Kidney capillary endothelial cell (primary cell): ENCODE results near the gene ARHGEF1.
"Not testable (repeated sequence)": the region's sequence is repeated elsewhere in the genome, so short reads cannot be mapped to it uniquely, and the experiment has no call there.

Source experiments
- DNase-seq: peaks from one replicate; pipeline ENCODE4 v3.0.0-alpha.2; 2018; ENCODE audit warnings: low spot score

The ARHGEF1 gene

DNA sequence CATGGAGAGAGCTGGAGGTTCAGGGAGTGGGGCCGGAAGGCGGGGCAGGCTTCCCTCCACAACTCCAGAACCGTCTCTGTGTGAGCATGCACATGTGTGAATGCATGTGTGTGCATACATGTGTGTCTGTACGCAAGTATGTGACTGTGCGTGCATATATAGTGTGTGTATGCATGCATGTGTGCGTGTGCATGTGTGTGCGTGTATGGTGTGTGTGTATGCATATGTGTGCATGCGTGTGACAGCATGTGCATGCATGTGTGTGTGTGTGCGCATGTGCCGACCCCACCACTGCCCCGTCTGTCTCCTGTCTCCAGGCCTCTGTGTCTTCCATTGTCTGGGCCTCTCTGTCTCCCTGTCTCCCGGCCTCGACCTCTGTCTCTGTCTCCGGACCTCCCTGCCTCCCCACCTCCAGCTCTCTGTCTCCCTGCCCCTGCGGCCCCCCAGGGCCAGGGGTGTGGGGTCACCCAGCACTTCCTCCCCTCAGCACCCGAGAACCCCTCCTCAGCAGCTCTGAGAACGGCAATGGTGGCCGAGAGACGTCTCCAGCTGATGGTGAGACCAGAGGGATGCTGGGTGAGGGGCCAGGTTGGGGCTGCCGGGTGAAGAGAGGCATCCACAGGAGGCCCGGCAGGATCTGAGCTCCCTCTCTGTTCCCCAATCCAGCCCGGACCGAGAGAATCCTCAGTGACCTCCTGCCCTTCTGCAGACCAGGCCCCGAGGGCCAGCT is 22.5 kb downstream of the ARHGEF1 start:
- DNase-seq = no peak

GRCh38 chr19:41906271-41906670 is 23.3 kb downstream of the ARHGEF1 start:
- DNase-seq = no peak

DNA sequence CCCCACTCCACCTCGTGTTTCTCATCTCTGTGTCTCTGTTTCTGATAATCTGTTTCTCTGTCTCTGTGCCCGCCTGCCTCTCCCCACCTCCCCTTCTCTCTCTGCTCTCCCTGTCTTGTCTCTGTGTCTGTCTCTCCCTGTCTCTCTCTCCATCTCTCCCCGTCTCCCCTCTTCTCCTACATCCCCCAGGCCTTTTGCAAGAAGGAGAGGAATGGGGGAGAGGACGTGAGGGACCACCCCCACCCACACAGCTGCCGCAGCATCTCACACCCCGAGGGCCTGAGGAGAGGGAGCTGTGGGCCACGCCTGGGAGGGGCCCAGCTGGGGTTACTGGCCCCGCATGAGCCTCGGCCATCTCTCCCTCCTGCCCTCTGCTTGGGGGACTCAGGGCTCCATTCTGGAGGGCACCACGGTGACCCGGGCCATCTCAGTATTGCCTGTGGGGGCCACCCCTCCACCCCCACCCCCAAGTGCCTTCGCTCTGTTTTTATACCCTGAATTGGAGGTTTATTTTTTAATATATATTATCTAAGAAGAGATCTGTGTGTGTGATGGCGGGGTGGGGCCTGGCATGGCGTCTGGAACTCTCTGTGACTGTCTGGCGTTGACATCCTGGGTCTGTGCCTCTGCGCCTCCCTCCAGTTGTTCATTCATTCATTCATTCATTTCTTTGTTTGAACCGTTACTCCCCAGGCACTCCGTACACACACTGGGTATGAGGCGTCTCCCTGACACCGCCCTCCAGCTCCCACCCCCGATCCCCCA is 24.1 kb downstream of the ARHGEF1 start:
- no peak for DNase-seq

DNA sequence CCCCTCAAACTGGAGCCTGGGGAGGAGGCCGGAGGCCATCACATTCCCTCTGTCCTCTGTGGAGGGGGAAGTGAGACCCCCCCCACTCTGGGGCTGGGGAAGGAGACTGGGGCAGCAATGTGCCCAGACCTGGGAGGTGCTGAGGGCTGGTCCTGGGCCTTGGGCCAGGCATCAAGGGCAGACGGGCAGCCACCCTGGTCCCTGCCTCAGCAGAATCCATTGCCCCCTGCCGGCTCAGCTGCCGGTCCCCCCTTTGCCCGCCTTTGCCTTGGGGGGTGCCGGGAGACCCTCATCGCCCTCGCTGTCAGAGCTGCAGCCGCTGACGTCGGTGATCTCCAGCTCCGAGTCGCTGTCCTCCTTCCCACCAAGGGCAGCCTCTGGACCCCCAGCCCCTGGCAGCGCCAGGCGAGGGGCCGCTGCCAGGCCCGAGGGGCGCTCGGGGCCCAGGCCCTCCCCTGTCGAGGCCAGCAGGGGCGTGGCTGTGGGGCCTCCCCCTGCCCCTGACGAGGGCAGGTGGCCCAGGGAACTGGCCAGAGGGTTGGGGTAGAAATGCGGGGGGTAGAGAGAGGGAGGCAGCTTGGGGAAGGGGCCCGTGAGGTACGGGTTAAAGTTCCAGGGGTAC is 25.1 kb downstream of the ARHGEF1 start:
- DNase-seq = no peak

GRCh38 chr19:41908724-41909464 is 25.9 kb downstream of the ARHGEF1 start:
- DNase-seq = no peak

- no peak for DNase-seq
Measured at GRCh38 chr19:41909706-41910105, 26.7 kb downstream of the ARHGEF1 start.

DNA sequence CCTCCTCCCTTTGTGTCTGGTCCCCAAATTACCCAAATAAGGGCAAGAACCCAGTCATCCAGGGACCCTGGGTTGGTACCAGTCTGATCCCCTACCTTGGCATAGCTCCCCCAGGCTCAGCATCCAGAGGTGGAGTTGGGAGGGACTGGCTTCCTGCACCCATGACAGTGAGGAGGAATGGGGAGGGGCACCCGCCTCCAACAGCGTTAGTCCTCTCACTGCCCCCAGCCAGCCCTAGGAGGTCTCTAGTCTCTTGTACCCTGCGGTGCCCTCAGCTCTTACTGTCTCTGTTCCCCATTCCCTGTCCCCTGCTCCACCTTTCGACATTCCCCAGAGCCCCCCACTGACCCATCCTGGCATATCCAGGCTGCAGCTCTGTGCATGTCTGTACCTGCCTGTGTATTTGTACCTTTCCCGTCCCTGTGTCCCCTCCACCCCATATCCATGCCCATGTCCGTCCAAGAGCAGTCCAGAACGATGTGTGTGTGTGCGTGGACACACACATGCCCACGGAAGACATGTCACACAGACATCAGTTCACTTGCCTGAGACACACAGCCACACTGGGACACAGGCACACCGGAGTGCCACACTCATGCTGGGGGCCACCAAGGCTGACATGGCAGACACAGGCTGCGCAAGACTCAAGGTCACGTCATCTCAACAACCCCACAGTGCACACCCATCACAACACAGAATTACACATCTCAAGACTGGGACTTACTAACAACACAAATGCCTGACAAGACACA is 27.4 kb downstream of the ARHGEF1 start:
- DNase-seq = no peak

DNA sequence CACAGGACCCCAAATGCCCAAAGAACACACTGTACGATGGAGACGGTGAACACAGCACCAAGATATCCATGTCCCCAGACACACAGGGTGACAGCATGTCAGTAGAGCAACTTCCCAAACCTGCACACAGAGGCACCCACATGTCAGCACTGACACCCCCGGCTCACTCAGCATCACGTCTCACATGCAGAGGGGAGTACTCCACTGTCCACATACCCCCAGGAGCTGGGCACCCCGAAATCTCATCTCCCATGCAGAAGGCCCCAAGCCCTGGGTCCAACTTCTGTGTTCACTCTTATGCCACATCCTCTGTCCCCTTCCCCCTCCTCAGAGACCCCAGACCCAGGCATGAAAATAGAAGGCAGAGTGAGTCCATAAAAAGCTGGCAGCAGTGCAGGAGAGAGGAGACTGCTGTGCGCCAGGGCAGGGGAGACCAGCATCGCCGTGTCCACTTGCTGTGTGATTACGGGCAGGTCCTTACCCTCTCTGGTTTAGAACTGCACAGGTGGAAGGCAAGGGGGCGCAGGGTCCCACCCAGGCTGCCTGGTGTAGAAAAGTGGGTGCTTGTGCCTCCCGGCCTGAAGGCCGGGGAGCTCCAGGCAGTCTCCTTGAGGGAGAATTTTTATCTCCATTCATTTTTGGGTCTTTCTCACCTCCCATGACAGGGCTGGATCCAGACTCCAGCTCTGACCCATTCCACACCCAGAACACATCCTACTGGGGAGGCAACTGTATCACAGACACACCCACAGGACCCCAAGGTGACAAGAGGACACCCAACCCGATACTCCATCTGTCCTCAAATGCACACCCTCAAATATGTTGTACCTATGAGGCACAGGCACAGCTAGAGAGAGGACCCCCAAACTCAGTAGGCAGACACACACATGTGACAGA is 28.3 kb downstream of the ARHGEF1 start:
- DNase-seq = no peak

DNA sequence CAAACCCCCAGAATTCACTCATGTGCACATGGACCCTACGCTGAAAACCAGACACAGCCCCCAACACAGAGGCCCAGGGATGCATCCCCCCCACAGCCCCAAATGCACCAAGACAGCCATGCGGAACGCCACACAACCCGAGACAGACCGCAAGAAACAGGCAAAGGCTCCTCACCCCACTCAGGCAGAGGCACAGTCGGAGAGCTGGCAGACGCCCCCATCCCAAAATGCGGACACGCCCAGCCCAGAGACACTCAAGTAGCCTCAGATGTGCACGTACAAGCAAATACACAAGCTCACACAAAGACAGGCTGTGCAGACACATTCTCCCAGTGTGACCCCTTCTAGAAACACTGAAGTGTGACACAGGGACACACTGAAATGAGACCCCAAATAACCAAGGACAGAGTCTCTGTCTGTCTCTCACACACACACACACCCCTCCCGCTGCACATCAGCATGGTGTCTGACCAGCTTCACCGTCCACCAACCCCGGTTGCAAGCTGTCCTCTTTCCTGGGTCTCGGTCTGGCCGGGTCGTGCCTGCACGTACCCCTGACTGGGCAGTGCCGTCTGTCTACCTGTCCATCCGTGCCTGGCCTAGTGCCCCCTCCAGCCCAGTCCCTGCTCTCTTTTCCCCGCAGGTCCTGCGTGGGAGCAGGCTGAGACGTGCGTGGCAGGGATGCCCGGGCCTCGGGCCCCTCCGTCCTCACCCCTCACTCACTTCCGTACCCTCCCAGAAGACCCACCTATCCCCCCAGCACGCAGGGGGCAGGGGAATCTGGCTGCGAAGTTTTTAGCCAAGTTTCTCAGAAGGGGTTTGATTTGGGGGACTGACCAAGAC is 29.1 kb downstream of the ARHGEF1 start:
- DNase-seq = no peak

DNA sequence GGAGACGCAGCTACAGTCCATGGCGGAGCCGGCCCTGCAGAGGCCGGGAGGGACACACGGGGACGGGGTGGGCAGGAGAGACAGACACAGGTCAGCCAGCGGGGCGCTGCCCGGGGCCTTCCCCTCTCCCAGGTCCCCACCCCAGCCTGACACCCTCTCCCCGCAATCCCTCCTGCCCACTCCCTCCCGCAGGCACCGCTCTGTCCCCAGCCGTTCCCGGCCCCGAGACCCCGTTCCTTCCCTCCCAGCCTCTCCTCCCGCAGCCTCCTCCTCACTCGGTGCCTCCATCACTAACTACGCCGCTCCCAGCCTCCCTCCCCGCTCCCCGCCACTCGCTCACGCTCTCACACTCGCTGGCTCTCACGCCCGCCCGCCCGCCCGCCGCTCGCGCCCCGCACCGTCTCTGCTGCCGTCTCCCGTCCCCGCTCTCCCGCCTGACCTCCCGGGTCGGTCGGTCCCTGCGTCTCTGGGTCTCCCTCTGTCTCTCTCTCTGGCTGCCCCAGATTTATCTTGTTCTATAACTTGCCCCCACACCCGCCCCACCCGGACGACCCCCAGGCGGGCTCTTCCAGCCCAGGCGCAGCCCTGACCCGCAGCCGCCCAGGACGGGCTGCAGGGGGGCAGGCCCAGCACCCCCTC is 30.0 kb downstream of the ARHGEF1 start:
- DNase-seq = no peak

DNA sequence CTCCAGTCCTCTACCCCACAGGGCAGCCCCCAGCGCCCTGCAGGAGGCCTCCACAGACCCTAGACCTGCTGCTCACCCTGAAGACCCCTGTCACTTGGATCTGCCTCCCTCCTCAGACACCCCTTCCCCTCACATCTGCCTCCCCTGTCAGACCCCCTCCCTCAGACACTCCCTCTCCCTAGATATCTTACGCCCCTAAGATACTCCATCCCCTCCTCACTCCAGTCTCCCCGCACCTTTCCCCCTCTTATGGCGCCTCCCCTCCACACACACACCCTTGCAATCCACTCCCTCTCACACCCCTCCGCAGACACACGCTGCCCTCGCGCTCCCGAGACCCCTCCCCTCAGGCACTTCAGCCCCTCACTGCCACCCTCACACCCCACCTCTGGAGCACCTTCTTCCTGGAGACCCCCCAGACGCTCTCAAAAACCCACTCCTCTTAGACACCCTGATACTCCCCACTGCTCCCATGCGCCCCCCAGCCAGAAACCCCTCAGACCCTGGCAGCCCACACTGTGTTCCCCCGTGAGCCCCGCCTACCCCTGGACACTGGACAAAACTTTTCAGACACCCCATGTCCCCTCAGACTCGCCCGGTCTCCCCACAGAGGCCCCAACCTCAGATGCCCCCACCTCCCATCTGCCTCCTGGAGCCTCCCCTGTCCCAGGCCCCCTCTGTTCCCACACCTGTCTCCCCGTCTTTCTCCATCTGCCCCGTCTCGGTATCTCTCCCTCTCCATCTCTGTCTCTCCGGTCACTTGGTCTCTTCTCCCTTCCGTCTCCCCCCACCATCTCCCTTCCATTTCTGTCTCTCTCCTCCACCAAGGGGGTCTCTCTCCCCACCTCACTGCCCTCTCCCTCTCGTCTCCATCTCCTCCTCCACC is 30.8 kb downstream of the ARHGEF1 start:
- DNase-seq = no peak

DNA sequence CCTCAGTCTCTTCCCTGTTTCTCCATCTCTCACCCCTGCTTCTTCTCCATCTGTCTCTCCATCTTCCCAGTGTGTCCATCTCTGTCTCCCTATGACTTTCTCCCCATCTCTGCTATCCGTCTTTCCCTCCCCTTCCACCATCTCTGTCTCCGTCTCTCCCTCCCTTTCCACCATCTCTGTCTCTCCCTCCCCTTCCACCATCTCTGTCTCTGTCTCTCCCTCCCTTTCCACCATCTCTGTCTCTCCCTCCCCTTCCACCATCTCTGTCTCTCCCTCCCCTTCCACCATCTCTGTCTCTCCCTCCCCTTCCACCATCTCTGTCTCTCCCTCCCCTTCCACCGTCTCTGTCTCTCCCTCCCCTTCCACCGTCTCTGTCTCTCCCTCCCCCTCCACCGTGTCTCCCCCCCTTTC is 31.4 kb downstream of the ARHGEF1 start:
- DNase-seq = not testable (repeated sequence)

- no peak for DNase-seq
Measured at GRCh38 chr19:41915021-41915775, 32.2 kb downstream of the ARHGEF1 start.

DNA sequence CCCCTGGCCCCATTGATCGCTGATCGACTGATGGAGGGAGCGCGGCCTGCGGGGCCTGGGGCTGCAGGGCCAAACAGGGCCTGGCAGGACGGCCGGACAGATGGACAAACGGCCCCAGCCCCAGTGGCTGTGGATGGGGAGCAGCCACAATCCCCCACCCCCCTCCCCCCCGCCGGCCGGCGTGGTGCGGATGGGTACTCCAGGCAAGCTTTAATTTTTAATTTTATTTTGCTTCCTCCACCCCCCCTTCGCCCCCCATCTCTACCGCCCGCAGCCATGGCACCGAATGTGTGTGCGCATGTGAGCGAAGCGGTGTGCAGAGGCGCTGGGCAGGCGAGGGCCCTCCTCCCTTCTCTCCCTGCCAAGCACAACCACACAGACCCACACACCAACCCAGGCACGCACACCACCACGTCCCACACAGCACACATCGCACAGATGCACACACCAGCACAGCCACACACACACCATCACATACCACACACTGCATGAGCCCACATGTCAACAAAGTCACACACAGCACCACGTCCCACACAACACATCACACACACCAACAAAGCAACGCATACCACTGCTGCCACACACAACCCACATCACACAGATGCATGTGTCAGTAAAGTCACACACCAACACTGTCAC is 32.9 kb downstream of the ARHGEF1 start:
- DNase-seq = no peak

DNA sequence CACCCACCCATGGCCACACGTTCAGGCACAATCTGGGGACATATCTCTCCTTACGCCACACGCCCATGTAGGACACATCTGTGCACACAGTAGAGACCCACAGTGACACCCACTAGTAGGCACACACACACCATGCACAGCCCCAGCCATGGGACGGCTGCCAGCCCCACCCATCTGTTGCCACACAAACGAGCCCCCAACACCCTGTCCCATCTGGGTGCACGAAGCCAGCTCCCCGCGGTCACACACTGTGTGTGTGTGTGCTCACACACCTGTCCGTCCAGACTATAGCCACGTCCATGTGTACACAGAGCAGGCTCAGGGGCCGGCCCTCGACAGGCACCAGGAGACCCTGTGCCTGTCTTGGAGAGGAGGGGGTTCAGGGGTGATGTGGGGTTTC is 34.7 kb downstream of the ARHGEF1 start:
- no peak for DNase-seq

- DNase-seq = no peak
Measured at GRCh38 chr19:41918095-41918494, 35.1 kb downstream of the ARHGEF1 start.

DNA sequence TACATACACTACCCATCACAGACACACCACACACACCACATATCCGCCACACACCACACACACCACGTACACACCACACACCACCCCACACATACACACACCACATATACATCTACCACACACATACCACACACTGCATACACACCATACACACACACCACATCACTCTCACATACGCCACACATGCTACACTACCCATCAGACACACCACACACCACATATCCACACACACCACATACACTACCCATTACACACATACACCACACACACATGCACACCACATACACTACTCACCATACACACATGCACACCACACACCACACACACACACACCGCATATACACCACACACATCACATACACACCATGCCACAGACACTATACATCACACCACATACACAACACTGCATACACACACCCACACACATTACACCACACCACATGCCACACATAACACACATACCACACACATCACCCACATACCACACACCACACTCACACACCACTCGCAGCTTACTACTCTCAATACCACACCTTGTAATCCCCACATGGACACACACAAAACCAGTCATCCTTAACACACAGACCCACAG is 35.8 kb downstream of the ARHGEF1 start:
- DNase-seq = no peak
